GM15510 (cell line): ENCODE data around the gene MYO3A.

Experiments used
- POLR2A ChIP-seq: IDR thresholded peaks from 3 replicates; pipeline ENCODE4 v1.6.1; 2011; ENCODE audit warnings: borderline replicate concordance; ENCODE audit not compliant: insufficient read length; ENCODE audit errors: extremely low read depth

The MYO3A gene

GRCh38 chr10:25933653-25934608 lies at the start of gene MYO3A:
TSS of gene MYO3A (plus strand) at chr10:25934229. CDS start at chr10:25952111, 17,882 bp downstream.
- no peak for TF ChIP-seq POLR2A

GRCh38 chr10:25888627-25889026 lies 45.4 kb upstream of the MYO3A start:
- no peak for TF ChIP-seq POLR2A

GRCh38 chr10:25890995-25891394 lies 43.0 kb upstream of the MYO3A start:
- no peak for TF ChIP-seq POLR2A

- no peak for TF ChIP-seq POLR2A
These were observed 38.2 kb upstream of the MYO3A start for GRCh38 chr10:25895856-25896255.

GRCh38 chr10:25896421-25896820 lies 37.6 kb upstream of the MYO3A start:
- no peak for TF ChIP-seq POLR2A

- no peak for TF ChIP-seq POLR2A
These were observed 34.7 kb upstream of the MYO3A start for GRCh38 chr10:25899304-25899703.

GRCh38 chr10:25901199-25901598 lies 32.8 kb upstream of the MYO3A start:
- TF ChIP-seq POLR2A = no peak

GRCh38 chr10:25902002-25902401 lies 32.0 kb upstream of the MYO3A start:
- no peak for TF ChIP-seq POLR2A

GRCh38 chr10:25907261-25907660 lies 26.8 kb upstream of the MYO3A start:
- TF ChIP-seq POLR2A = no peak

- no peak for TF ChIP-seq POLR2A
These were observed 21.2 kb upstream of the MYO3A start for GRCh38 chr10:25912866-25913265.

GRCh38 chr10:25914776-25915175 lies 19.3 kb upstream of the MYO3A start:
- no peak for TF ChIP-seq POLR2A

GRCh38 chr10:25934621-25935139 lies 651 bp downstream of the MYO3A start:
- no peak for TF ChIP-seq POLR2A

- TF ChIP-seq POLR2A = no peak
These were observed 4.4 kb downstream of the MYO3A start for GRCh38 chr10:25938405-25938804.

GRCh38 chr10:25944771-25945170 lies 10.7 kb downstream of the MYO3A start:
- TF ChIP-seq POLR2A = no peak

- no peak for TF ChIP-seq POLR2A
These were observed 18.8 kb downstream of the MYO3A start for GRCh38 chr10:25952857-25953256.

- TF ChIP-seq POLR2A = no peak
These were observed 20.8 kb downstream of the MYO3A start for GRCh38 chr10:25954851-25955250.
